Immature natural killer cell (primary cell): ENCODE measurements around the gene MAP2K4. TPM values are rescaled to one million over a fixed set of nuclear protein-coding genes. Genes with fewer than 3 reads are reported as not detected.
"Not testable (repeated sequence)": the region's sequence is repeated elsewhere in the genome, so short reads cannot be mapped to it uniquely, and the experiment has no call there.

ENCODE experiments used
- DNase-seq, 3 donors: peaks; one replicate each; pipeline ENCODE4 v3.0.0; 2022; ENCODE audit warnings: mixed read lengths in 1 of 3
- H3K27ac Mint-ChIP-seq, 6 donors: one replicate each; pipeline ENCODE4 v1.8.0; 2020; ENCODE audit warnings: mixed read lengths in 6 of 6, mild to moderate bottlenecking in 5 of 6, inconsistent platforms in 4 of 6, moderate library complexity in 3 of 6
- H3K27me3 Mint-ChIP-seq, 3 donors: one replicate each; pipeline ENCODE4 v1.8.0; 2020 to 2021; ENCODE audit warnings: low read depth in 3 of 3, mild to moderate bottlenecking in 3 of 3, mixed read lengths in 3 of 3, moderate library complexity in 3 of 3, inconsistent platforms in 1 of 3
- H3K36me3 Mint-ChIP-seq, 3 donors: one replicate each; pipeline ENCODE4 v1.8.0; 2020; ENCODE audit warnings: mixed read lengths in 3 of 3, inconsistent platforms in 2 of 3, mild to moderate bottlenecking in 2 of 3
- H3K4me1 Mint-ChIP-seq, 2 donors: one replicate each; pipeline ENCODE4 v1.8.0; 2020; ENCODE audit warnings: inconsistent platforms in 2 of 2, mild to moderate bottlenecking in 2 of 2, mixed read lengths in 2 of 2, moderate library complexity in 1 of 2
- H3K4me3 Mint-ChIP-seq, 5 donors: one replicate each; pipeline ENCODE4 v1.8.0; 2020; ENCODE audit warnings: mild to moderate bottlenecking in 5 of 5, mixed read lengths in 5 of 5, inconsistent platforms in 3 of 5, moderate library complexity in 3 of 5
- H3K9me3 Mint-ChIP-seq, 6 donors: one replicate each; pipeline ENCODE4 v1.8.0; 2020; ENCODE audit warnings: mild to moderate bottlenecking in 6 of 6, mixed read lengths in 6 of 6, inconsistent platforms in 4 of 6, moderate library complexity in 3 of 6
- polyA plus RNA-seq, 3 donors: library from polyadenylated mRNA; unstranded; fragments of 300-500 nt; fragmentation: Illumina TruSeq; gene quantifications; one replicate each; pipeline ENCODE4 v1.2.3, GENCODE V29; 2021

MAP2K4 gene
- polyA plus RNA-seq, 3 donors from 2014 or later, result 21.2 to 29.5 (median 26.2) TPM

DNA sequence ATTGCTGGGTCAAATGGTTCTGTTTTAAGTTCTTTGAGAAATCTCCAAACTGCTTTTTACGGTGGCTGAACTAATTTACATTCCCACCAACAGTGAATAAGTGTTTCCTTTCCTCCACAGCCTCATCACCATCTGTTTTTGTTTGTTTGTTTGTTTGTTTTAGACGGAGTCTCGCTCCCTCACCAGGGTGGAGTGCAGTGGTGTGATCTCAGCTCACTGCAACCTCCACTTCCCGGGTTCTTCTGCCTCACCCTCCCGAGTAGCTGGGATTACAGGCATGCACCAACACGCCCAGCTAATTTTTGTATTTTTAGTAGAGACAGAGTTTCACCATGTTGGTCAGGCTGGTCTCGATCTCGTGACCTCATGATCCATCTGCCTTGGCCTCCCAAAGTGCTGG lies 141.5 kb downstream of the MAP2K4 start:
- H3K9me3 Mint-ChIP-seq, result peaks cover 2 to 12% (median 7%) of the 10 kb centered on the region in 6 donors
- not testable (repeated sequence) for H3K27ac Mint-ChIP-seq

DNA sequence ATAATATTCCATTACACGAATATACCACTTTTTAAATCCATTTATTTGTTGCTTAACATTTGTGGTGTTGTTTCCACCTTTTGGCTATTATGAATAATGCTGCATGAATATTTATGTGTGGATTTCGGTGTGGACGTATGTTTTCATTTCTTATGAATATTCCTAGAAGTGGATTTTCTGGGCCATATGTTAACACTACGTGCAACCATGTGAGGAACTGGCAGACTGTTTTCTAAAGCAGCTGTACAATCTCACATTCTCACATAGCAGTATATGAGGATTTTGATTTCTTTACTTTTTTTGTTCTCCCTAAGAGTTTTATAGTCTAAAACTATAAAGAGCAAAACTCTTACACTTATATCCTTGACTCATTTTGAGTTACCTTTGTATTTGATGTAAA lies 143.4 kb downstream of the MAP2K4 start:
- H3K4me1 Mint-ChIP-seq, result no peaks in the 10 kb centered on the region
- H3K9me3 Mint-ChIP-seq, result peaks cover 2 to 12% (median 7%) of the 10 kb centered on the region in 6 donors
- peaks cover 0 to 5% (median 0%) of the 10 kb centered on the region in 3 donors for H3K36me3 Mint-ChIP-seq
- no peak for DNase-seq
- H3K4me3 Mint-ChIP-seq, result no peak overlapping the region
- peaks cover 0 to 4% (median 4%) of the 10 kb centered on the region in 3 donors for H3K27me3 Mint-ChIP-seq
- no peak overlapping the region for H3K27ac Mint-ChIP-seq

More for the DNA sequence above, 141.5 kb downstream of the MAP2K4 start:
- not testable (repeated sequence) for DNase-seq, H3K4me1 Mint-ChIP-seq, H3K4me3 Mint-ChIP-seq, H3K36me3 Mint-ChIP-seq, H3K27me3 Mint-ChIP-seq

DNA sequence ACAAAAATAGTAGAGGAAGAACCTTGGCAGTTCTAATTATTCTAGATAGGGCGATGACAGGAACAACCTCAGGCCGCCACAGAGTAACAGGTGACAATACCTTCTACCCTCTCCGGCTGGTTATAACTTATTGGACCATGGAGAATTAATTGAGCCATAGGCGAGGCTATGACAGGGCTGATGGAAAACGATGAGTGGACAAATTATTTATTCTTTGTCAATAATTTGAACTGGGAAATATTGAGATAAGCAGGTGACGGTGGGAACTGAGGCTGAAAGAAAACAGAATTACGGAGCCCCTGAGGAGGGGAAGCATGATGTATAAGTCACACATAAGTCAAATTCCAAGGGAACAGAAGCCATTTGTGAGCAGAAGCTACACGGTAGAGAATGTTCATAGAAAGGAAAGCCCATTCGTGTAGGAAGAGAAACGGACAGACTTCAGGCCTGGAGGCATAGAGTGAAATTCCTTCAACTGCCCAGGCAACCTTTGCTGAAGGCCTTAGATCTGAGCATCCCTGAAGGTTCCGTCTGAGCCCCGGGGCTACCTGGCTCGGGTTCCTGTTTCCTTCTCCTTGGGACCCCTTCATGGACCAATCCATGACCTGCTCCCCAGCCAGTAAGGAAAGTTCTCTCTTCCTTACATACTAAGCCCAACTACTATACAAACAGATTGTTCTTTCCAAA lies 158.1 kb downstream of the MAP2K4 start:
- no peak overlapping the region for H3K27ac Mint-ChIP-seq
- H3K27me3 Mint-ChIP-seq, result peaks cover 2 to 9% (median 2%) of the 10 kb centered on the region in 3 donors
- DNase-seq, result no peak
- no peaks in the 10 kb centered on the region for H3K4me1 Mint-ChIP-seq
- H3K4me3 Mint-ChIP-seq, result no peak overlapping the region
- peaks cover 0 to 6% (median 0%) of the 10 kb centered on the region in 6 donors for H3K9me3 Mint-ChIP-seq
- no peaks in the 10 kb centered on the region for H3K36me3 Mint-ChIP-seq

DNA sequence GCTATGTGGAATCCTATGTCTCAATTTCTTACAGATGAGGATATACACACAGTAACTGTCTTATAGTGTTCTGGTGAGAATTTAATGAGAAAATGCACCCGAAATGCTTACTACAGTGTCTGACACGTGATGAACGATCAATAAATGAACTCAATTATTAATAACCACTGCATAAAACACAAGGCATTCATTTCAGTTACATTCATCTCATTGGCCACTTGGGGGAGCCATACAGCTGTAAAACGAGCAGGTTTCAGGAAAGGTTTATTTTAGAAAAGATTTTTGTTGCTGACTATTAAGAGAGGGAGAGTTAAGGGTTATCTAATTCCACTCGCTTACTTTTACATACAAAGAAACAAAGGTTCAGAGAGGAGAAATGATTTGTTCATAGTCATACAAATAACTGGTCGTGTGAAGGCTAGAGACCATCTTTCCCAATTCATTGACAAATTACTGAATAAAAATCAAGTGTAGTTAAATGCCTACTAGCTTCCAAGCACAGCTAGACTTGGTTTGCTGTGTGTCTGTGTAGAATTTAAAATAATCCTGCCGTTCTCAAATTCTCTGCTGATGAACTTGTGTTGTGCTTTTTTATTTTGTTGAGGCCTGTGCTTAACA lies 160.1 kb downstream of the MAP2K4 start:
- Mint-ChIP-seq H3K36me3 (no peaks in the 10 kb centered on the region), H3K27ac (no peak overlapping the region), H3K9me3 (peaks cover 0 to 7% (median 0%) of the 10 kb centered on the region in 6 donors), H3K4me1 (no peaks in the 10 kb centered on the region), H3K27me3 (peaks cover 2 to 3% (median 2%) of the 10 kb centered on the region in 3 donors), H3K4me3 (no peak overlapping the region)
- DNase-seq, result peak in 1 of 3 donors; percentile 10

DNA sequence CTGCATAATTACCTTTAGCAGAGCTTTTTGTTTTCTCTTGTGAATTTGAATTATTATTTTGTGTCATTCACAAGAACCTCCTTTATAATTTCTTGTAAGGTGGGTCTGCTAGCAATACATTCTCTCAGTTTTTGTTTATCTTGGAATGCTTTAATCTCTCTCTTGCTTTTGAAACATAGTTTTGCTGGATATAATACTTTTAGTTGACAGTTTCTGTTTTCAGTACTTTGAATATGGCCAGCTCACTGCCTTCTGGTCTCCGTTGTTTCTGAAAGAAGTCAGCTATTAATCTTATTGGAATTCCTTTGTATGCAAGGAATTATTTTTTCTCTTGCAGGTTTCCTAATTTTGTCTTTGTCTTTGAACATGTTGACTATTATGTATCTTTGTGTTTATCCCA lies 167.0 kb downstream of the MAP2K4 start:
- H3K9me3 Mint-ChIP-seq, result peaks cover 6 to 23% (median 10%) of the 10 kb centered on the region in 6 donors
- H3K36me3 Mint-ChIP-seq, result peaks cover 0 to 5% (median 3%) of the 10 kb centered on the region in 3 donors
- no peak overlapping the region for H3K4me3 Mint-ChIP-seq
- H3K27ac Mint-ChIP-seq, result no peak overlapping the region
- no peak for DNase-seq
- H3K4me1 Mint-ChIP-seq, result no peaks in the 10 kb centered on the region
- H3K27me3 Mint-ChIP-seq, result peaks cover 0 to 2% (median 2%) of the 10 kb centered on the region in 3 donors

DNA sequence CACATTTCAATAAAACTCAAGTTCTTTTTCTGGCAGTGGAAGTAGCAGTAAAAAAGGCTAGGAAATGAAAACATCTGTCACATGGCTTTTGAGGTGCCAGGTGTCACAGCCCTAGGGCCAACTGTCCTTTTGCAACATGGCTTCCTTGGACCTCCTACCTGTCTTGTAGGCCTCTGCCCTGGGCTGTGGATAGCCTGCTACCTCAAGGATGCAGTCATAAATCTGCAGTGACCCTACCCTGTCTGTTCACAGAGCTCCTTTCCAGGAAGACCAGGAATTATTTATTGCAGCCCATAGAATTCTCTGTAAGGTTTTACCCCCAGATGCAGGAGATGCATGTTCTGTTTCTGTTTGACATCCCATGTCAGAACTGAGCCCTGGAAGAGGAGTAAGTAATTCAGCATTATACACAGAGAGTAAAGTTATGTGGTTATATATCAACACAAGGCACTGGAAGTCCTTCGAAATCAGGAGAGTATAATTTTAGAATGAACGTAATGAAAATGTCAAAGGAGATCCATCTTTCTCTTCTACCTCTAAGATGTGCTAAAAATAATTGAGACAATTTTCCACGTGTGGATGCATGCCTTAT lies 172.6 kb downstream of the MAP2K4 start:
- Mint-ChIP-seq H3K36me3 (peaks cover 0 to 5% (median 3%) of the 10 kb centered on the region in 3 donors), H3K27me3 (peaks cover 2 to 4% (median 2%) of the 10 kb centered on the region in 3 donors), H3K27ac (no peak overlapping the region), H3K9me3 (peaks cover 0 to 14% (median 8%) of the 10 kb centered on the region in 6 donors), H3K4me1 (no peaks in the 10 kb centered on the region), H3K4me3 (no peak overlapping the region)
- no peak for DNase-seq

Other genes with a start within 250 kb of the MAP2K4 start
- 10 to 100 TPM in 1 of 3 donors, 1 to 10 TPM in 2; 4.4 to 10.6 (median 8.2) TPM for gene ZNF18, start 23.4 kb upstream of the MAP2K4 start, polyA plus RNA-seq